ENCODE measurements around the gene DUS2.
"Not testable (repeated sequence)": the region's sequence is repeated elsewhere in the genome, so short reads cannot be mapped to it uniquely, and the experiment has no call there.

The DUS2 gene

GRCh38 chr16:68091380-68092261 is 68.5 kb downstream of the DUS2 start:
- no peak for DNase-seq (ENCODE audit: low read depth in 2 of 2)

- not testable (repeated sequence) for DNase-seq (ENCODE audit: low read depth in 2 of 2)
These were observed 69.2 kb downstream of the DUS2 start for GRCh38 chr16:68092275-68092674.

GRCh38 chr16:68093816-68094613 is 70.9 kb downstream of the DUS2 start:
- DNase-seq (ENCODE audit: low read depth in 2 of 2): no peak

GRCh38 chr16:68094614-68094934 is 71.5 kb downstream of the DUS2 start:
- no peak for DNase-seq (ENCODE audit: low read depth in 2 of 2)

- no peak for DNase-seq (ENCODE audit: low read depth in 2 of 2)
These were observed 73.4 kb downstream of the DUS2 start for GRCh38 chr16:68096491-68096890.

GRCh38 chr16:68097088-68097487 is 74.0 kb downstream of the DUS2 start:
- DNase-seq (ENCODE audit: low read depth in 2 of 2): no peak

- no peak for DNase-seq (ENCODE audit: low read depth in 2 of 2)
These were observed 74.8 kb downstream of the DUS2 start for GRCh38 chr16:68097895-68098294.

GRCh38 chr16:68100488-68100887 is 77.4 kb downstream of the DUS2 start:
- DNase-seq (ENCODE audit: low read depth in 2 of 2): no peak

GRCh38 chr16:68105611-68106010 is 82.5 kb downstream of the DUS2 start:
- DNase-seq (ENCODE audit: low read depth in 2 of 2): no peak

GRCh38 chr16:68107230-68107928 is 84.3 kb downstream of the DUS2 start:
- not testable (repeated sequence) for DNase-seq (ENCODE audit: low read depth in 2 of 2)

GRCh38 chr16:68109156-68109555 is 86.1 kb downstream of the DUS2 start:
- not testable (repeated sequence) for DNase-seq (ENCODE audit: low read depth in 2 of 2)

- not testable (repeated sequence) for DNase-seq (ENCODE audit: low read depth in 2 of 2)
These were observed 87.5 kb downstream of the DUS2 start for GRCh38 chr16:68110611-68111010.

- no peak for DNase-seq (ENCODE audit: low read depth in 2 of 2)
These were observed 88.3 kb downstream of the DUS2 start for GRCh38 chr16:68111379-68111778.

GRCh38 chr16:68113059-68113761 is 90.1 kb downstream of the DUS2 start:
- no peak for DNase-seq (ENCODE audit: low read depth in 2 of 2)

GRCh38 chr16:68113765-68114240 is 90.7 kb downstream of the DUS2 start:
- DNase-seq (ENCODE audit: low read depth in 2 of 2): no peak

- DNase-seq (ENCODE audit: low read depth in 2 of 2): not testable (repeated sequence)
These were observed 91.9 kb downstream of the DUS2 start for GRCh38 chr16:68114939-68115338.

GRCh38 chr16:68115851-68116250 is 92.8 kb downstream of the DUS2 start:
- DNase-seq (ENCODE audit: low read depth in 2 of 2): no peak

GRCh38 chr16:68116256-68116867 is 93.3 kb downstream of the DUS2 start:
- no peak for DNase-seq (ENCODE audit: low read depth in 2 of 2)

GRCh38 chr16:68117884-68118283 is 94.8 kb downstream of the DUS2 start:
- DNase-seq (ENCODE audit: low read depth in 2 of 2): no peak

GRCh38 chr16:68118954-68119353 is 95.9 kb downstream of the DUS2 start:
- DNase-seq (ENCODE audit: low read depth in 2 of 2): not testable (repeated sequence)

- not testable (repeated sequence) for DNase-seq (ENCODE audit: low read depth in 2 of 2)
These were observed 97.4 kb downstream of the DUS2 start for GRCh38 chr16:68120496-68120895.
